Inferior parietal cortex (tissue), 1 donor: ENCODE measurements around the gene SMYD5.
"Not testable (repeated sequence)": the region's sequence is repeated elsewhere in the genome, so short reads cannot be mapped to it uniquely, and the experiment has no call there.

Experiments used
- DNase-seq: peaks from one replicate; pipeline ENCODE4 v3.0.0-alpha.2; 2016; ENCODE audit errors: extremely low spot score

The SMYD5 gene

DNA sequence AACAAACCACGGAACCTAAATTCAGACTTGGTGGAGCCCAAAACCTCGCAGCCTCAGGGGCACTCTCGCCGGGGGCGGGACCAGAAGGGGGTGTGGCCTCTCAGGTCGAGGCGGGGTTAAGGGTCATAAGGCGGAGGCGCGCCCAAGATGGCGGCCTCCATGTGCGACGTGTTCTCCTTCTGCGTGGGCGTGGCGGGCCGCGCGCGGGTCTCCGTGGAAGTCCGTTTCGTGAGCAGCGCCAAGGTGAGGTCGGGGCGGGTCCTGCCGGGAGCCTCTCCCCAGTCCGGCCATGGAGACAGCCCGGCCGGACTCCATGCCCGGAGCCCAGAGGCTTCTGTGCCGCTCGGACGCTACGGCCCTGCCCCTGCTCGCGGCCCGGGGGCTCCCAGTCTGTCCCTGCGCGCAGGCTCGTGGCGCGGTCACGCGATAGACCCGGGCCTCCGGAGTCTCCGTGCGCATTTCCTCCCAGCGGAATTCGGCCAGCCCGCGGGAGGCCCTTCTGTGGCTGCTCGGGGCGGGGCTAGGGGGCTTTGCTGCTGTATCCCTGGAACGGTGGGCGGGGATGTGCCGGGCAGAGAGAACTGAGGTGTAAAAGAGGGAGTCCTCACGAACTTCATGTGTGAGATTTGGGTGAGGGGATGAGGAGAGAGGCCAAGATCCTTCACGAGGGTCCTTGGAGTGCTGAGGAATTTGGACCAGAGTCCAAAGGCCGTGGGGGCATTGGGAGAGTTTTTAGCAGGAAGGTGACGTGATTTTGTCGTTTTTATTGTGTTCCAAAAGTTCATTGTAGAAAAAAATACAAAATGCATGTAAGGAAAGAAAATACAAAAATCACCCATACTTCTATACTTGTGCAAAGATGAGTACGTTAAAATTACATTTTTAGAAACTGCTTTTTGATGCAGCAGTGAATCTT lies at the start of gene SMYD5:
Gene SMYD5 (plus strand): TSS at position 126 of the 916 bp plus-strand sequence. CDS start 22 bp downstream, at position 148.
- DNase-seq, result peak; percentile 84

- DNase-seq, result not testable (repeated sequence)
These were observed 48.1 kb upstream of the SMYD5 start for GRCh38 chr2:73165978-73166377.

DNA sequence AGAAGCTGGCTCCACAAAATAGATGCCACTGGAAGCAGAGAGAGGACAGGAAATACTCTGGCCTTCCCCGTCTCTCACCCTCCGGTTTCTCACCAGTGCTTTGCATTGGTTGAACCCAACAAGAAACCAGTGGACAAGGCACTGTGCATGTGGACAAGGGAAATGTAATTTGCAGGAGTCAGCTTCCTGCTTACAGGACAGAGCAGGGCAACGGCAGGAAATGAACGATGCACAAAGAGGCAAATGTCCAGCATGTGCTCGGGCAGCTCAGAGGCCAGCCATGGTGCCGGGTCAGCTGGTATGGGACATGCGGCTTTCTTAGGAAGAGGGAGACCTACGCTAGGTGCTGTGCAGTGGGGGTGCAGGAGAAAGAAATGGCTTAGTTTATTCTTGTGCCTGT lies 47.2 kb upstream of the SMYD5 start:
- not testable (repeated sequence) for DNase-seq

GRCh38 chr2:73168348-73168747 lies 45.7 kb upstream of the SMYD5 start:
- not testable (repeated sequence) for DNase-seq

DNA sequence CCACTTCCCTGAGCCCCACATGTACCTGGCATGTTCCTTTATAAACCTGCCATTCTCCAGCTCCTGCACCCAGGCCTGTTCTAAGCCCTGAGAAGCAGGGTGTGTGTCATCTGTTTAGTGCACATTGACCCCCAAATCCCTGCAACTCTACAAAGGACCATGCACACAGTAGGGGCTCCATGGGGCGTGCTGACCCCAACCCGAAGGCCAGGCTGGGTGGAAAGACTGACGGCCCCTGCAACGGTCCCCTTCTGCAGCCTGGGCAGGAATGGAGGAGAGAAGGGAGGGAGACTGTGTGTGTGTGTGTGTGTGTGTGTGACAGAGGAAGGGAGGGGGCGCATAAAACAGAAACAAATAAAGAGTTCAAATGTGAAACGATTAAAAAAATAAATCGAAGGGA lies 43.7 kb upstream of the SMYD5 start:
- not testable (repeated sequence) for DNase-seq

- no peak for DNase-seq
These were observed 41.1 kb upstream of the SMYD5 start for GRCh38 chr2:73172963-73173362.

GRCh38 chr2:73173781-73174180 lies 40.3 kb upstream of the SMYD5 start:
- no peak for DNase-seq

DNA sequence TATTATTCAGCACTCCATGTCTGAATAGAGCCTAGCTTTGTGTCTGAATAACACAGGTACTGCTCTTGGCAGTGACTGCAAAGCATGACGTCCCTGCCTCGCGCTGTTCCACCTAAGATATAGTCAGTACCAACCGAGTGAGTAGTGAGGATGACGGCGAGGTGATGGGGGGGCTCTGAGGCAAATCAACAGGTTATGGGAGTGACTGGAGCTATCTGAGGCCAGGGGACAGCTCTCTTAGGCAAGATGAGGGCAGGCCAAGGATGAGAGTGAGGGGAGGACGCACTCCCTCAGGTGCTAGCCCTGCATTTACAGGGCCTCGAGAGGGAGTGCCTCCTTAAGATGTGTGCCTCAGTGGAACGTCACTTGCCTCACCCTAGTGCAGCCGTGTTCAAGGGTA lies 39.8 kb upstream of the SMYD5 start:
- DNase-seq, result no peak

- no peak for DNase-seq
These were observed 38.9 kb upstream of the SMYD5 start for GRCh38 chr2:73174941-73175662.

GRCh38 chr2:73175663-73176204 lies 38.3 kb upstream of the SMYD5 start:
- peak; percentile 22 for DNase-seq

DNA sequence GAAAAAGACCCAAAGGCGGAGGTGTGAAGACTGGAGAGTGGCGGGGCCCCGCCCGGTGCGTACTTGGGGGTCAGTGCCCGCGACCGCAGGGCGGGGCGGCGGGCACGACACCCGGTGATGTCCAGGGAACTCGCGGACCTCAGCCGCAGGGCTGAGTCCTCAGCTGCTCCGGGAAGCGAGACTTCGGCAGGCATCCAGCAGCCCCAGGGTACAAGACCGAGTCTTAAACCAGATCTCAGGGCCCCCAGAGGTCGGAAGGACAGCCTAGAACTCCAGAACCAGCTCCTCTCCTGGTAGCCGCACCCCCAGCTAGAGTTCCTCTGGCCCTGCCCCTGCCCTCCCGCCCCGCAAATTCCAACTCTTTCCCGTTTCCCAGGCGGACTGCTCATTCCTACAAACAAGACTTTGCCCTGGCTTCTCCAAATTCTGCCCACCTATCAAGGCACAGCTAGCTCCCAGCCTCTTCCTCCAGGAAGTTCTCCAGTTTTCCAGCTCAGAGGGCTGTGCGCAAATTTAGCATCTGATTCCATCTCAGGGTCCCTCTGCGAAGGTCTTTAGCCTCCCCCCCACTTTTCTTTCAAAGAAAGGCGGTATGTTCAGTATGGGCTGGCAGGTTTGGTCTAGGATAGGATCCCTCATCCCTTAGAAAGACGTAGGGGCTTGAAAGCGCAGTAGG lies 37.7 kb upstream of the SMYD5 start:
- no peak for DNase-seq

GRCh38 chr2:73176881-73177644 lies 37.0 kb upstream of the SMYD5 start:
- peak; percentile 85 for DNase-seq

DNA sequence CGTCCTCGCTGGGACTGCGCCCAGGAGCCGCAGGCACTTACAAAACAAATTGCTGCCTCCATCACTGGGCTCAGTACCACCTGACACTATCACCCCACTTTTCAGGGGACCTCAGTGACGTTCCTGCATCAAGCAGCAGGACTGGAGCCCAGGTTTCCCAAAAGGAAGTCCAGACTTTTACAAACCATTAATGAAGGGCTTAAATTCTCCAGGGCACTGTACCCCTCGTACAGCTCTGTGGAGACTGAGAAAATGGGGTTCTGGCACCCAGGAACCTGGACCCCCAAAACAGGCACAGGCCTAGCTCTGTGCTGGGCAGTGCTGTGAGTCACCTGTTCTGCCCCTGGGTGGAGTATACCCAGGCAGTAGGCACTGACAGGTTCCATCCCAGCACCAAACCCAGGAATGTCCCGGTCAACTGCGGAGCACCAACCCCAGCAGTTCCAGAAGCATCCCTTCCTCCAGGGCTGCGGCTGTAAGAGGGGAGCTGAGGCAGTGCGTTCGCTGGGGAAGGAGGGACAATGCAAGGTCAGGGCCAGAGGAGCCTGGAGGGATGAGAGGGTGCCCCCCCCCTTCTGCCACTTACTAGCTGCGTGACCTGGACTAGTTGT lies 36.3 kb upstream of the SMYD5 start:
- no peak for DNase-seq

GRCh38 chr2:73185965-73186364 lies 28.1 kb upstream of the SMYD5 start:
- DNase-seq, result no peak

- DNase-seq, result no peak
These were observed 26.5 kb upstream of the SMYD5 start for GRCh38 chr2:73187549-73187948.

GRCh38 chr2:73197579-73197978 lies 16.5 kb upstream of the SMYD5 start:
- no peak for DNase-seq

GRCh38 chr2:73200281-73200680 lies 13.8 kb upstream of the SMYD5 start:
- DNase-seq, result not testable (repeated sequence)

GRCh38 chr2:73202156-73203054 lies 11.6 kb upstream of the SMYD5 start, which contains the start of gene NOTO:
TSS of gene NOTO (plus strand) at chr2:73202574. CDS start at chr2:73202667, 93 bp downstream.
- no peak for DNase-seq

DNA sequence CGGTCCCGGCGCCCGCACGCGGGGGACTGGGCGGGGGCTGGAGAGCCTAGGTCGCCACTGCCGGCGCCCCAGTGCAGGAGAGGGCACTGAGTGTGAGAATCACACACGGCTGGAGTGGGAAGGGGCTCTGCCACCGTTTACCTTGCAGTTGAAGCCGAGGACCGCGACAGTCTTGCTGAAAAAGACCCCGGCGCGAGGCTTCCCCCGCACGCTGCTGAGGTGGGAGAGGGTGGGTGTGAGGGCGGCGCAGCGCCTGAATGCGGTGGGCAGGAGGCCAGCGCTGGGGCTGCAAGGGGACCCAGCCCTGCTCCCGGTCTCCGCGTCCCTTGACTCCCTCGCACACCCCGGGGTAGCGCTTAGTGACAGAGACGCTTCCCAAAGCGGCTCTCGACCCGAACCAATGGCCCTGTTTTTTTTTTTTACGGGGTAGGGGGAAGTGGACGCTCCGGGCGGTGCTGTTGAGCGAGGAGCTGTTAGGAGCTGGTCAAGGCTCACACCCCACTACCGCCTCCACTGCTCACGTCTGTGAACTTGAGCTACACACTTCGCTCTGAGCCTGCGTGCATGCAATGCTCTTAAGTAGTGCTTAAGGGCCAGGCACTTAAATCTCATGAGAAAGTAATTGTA lies 10.9 kb upstream of the SMYD5 start:
- DNase-seq, result no peak
